Neural cell (in vitro differentiated cells): ENCODE measurements around the gene MMP19. TPM values are rescaled to one million over a fixed set of nuclear protein-coding genes. Genes with fewer than 3 reads are reported as not detected.
A peak's percentile ranks its signal among the peaks of the same experiment; 100 is the strongest.

Source experiments
- H2AFZ ChIP-seq: fragments of 200-600, 300-800 bp; sonication (generic), shearing (Covaris generic); 2 replicates; pipeline ENCODE4 v1.6.0; 2014; ENCODE audit warnings: low read depth, mild to moderate bottlenecking, antibody characterized with exemption, low read length, moderate library complexity
- H3F3A ChIP-seq: fragments of 200-600 bp; shearing (Covaris generic); 2 replicates; pipeline ENCODE4 v1.6.1; 2016; ENCODE audit warnings: mild to moderate bottlenecking, moderate library complexity, mixed read lengths, antibody characterized with exemption, low read length; ENCODE audit not compliant: insufficient read depth, poor library complexity, severe bottlenecking
- H3K27ac ChIP-seq: fragments of 200-600, 300-800 bp; sonication (generic), shearing (Covaris generic); 2 replicates; pipeline ENCODE4 v1.5.1; 2014; ENCODE audit warnings: mild to moderate bottlenecking, low read length, moderate library complexity
- H3K27me3 ChIP-seq: fragments of 300-800, 200-600 bp; sonication (generic), shearing (Covaris generic); 2 replicates; pipeline ENCODE4 v1.6.0; 2014; ENCODE audit warnings: mild to moderate bottlenecking, low read depth, low read length, moderate library complexity; ENCODE audit not compliant: insufficient read depth
- H3K36me3 ChIP-seq: fragments of 300-800, 200-600 bp; sonication (generic), shearing (Covaris generic); 2 replicates; pipeline ENCODE4 v1.5.1; 2014; ENCODE audit warnings: mild to moderate bottlenecking, antibody characterized with exemption, low read length, moderate library complexity; ENCODE audit not compliant: insufficient read depth
- H3K4me2 ChIP-seq: fragments of 300-800, 200-600 bp; sonication (generic), shearing (Covaris generic); 2 replicates; pipeline ENCODE4 v1.6.0; 2014; ENCODE audit warnings: mild to moderate bottlenecking, low read length
- H3K4me3 ChIP-seq: fragments of 300-800, 200-600 bp; sonication (generic), shearing (Covaris generic); 2 replicates; pipeline ENCODE4 v1.5.1; 2014; ENCODE audit warnings: mild to moderate bottlenecking, low read length, moderate library complexity
- H3K79me2 ChIP-seq: fragments of 200-600 bp; shearing (Covaris generic); replicated peaks from 2 replicates; pipeline ENCODE4 v1.6.0; 2014; ENCODE audit warnings: mild to moderate bottlenecking, low read length, moderate library complexity; ENCODE audit not compliant: insufficient read depth
- H3K9ac ChIP-seq: fragments of 300-800, 200-600 bp; sonication (generic), shearing (Covaris generic); 2 replicates; pipeline ENCODE4 v1.6.1; 2016; ENCODE audit warnings: mild to moderate bottlenecking, low read length, mixed read lengths
- H3K9me2 ChIP-seq: fragments of 200-600 bp; shearing (Covaris generic); 2 replicates; pipeline ENCODE4 v1.6.1; 2016; ENCODE audit warnings: mild to moderate bottlenecking, low read length, mixed read lengths; ENCODE audit not compliant: insufficient read depth
- H3K9me3 ChIP-seq: fragments of 200-600, 300-800 bp; sonication (generic), shearing (Covaris generic); 2 replicates; pipeline ENCODE4 v1.6.1; 2016; ENCODE audit warnings: mild to moderate bottlenecking, mixed run types, low read length, moderate library complexity, mixed read lengths
- H4K20me1 ChIP-seq: fragments of 200-600 bp; shearing (Covaris generic); 2 replicates; pipeline ENCODE4 v1.6.1; 2016; ENCODE audit warnings: mild to moderate bottlenecking, mixed run types; ENCODE audit not compliant: insufficient read depth
- EP300 ChIP-seq: fragments of 450-650 bp; conservative IDR thresholded peaks from 2 replicates; pipeline ENCODE4 v1.6.1; 2014; ENCODE audit warnings: antibody characterized with exemption, mild to moderate bottlenecking, moderate library complexity; ENCODE audit not compliant: poor library complexity, severe bottlenecking
- EZH2 ChIP-seq: fragments of 200-600, 300-800 bp; shearing (Covaris generic), sonication (generic); IDR thresholded peaks from 2 replicates; pipeline ENCODE4 v1.6.1; 2014; ENCODE audit warnings: antibody characterized with exemption, low read length, borderline replicate concordance, mild to moderate bottlenecking; ENCODE audit not compliant: insufficient read depth, poor library complexity, severe bottlenecking
- MXI1 ChIP-seq: fragments of 450-650 bp; conservative IDR thresholded peaks from 2 replicates; pipeline ENCODE4 v1.6.1; 2014; ENCODE audit warnings: antibody characterized with exemption, mild to moderate bottlenecking; ENCODE audit not compliant: poor library complexity, severe bottlenecking
- POLR2AphosphoS5 ChIP-seq: IDR thresholded peaks from 2 replicates; pipeline ENCODE4 v1.6.1; 2012
- RAD21 ChIP-seq: fragments of 450-650 bp; conservative IDR thresholded peaks from 2 replicates; pipeline ENCODE4 v1.6.1; 2014; ENCODE audit warnings: antibody characterized with exemption, mild to moderate bottlenecking, moderate library complexity
- SMC3 ChIP-seq: fragments of 450-650 bp; conservative IDR thresholded peaks from 2 replicates; pipeline ENCODE4 v1.6.1; 2014; ENCODE audit warnings: antibody characterized with exemption, mild to moderate bottlenecking, moderate library complexity; ENCODE audit not compliant: poor library complexity
- TAF1 ChIP-seq: IDR thresholded peaks from 2 replicates; pipeline ENCODE4 v1.6.1; 2012; ENCODE audit warnings: low read depth
- polyA plus RNA-seq: library from polyadenylated mRNA; depleted of rRNA; stranded (reverse); fragments of >200 nt; gene quantifications from 2 replicates; pipeline ENCODE4 v1.2.3, GENCODE V29; 2014
- TF ChIP-seq, protein P1 (sequence below): fragments of 450-650 bp; IDR thresholded peaks from 2 replicates; pipeline ENCODE4 v1.5.1; 2014; ENCODE audit warnings: antibody characterized with exemption, mild to moderate bottlenecking, moderate library complexity; ENCODE audit not compliant: poor library complexity, severe bottlenecking
- TF ChIP-seq, protein P2 (sequence below): IDR thresholded peaks from 2 replicates; pipeline ENCODE4 v1.6.1; 2012; ENCODE audit warnings: borderline replicate concordance

Gene MMP19
- polyA plus RNA-seq, 1 donor from 2014 or later = not detected

DNA sequence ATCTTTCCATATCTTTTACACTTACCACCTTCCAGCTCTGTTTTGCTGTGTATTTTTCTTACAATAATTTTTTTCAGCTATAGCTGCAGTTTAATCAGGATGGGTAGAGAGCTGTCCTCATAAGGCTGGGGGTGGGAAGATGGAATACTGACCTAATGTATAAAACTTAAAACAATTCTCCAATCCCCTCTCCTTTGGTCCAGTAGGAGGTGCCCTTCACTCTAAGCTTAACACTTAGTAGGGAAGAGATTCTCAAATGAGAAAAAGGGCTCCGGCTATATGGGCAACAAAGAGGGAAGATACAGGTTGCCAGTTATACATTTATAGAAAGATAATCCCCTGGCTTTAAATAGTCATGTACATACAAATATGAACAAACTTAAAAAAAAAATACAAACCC, 22.1 kb downstream of the MMP19 start:
- peaks cover 12% of the 10 kb centered on the region for H3K36me3 ChIP-seq
- TF ChIP-seq, protein P1, sequence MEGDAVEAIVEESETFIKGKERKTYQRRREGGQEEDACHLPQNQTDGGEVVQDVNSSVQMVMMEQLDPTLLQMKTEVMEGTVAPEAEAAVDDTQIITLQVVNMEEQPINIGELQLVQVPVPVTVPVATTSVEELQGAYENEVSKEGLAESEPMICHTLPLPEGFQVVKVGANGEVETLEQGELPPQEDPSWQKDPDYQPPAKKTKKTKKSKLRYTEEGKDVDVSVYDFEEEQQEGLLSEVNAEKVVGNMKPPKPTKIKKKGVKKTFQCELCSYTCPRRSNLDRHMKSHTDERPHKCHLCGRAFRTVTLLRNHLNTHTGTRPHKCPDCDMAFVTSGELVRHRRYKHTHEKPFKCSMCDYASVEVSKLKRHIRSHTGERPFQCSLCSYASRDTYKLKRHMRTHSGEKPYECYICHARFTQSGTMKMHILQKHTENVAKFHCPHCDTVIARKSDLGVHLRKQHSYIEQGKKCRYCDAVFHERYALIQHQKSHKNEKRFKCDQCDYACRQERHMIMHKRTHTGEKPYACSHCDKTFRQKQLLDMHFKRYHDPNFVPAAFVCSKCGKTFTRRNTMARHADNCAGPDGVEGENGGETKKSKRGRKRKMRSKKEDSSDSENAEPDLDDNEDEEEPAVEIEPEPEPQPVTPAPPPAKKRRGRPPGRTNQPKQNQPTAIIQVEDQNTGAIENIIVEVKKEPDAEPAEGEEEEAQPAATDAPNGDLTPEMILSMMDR = peak; percentile 17
- TF ChIP-seq MXI1 = no peak

DNA sequence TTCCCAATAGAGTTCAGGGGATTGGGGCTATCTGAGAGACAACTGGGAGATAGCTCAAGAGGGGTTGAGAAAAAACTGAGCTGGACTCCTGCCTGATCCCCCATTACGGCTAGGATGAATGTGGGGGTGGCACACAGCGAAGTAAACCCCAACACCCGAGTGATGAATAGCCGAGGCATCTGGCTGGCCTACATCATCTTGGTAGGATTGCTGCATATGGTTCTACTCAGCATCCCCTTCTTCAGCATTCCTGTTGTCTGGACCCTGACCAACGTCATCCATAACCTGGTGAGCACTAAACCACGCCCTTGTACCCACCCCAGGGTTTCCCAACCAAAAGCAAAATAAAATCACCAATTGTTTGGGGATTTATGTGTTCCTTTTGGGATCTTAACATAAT, 23.9 kb downstream of the MMP19 start:
- Histone ChIP-seq H4K20me1 (no peaks in the 10 kb centered on the region), H3K79me2 (peaks cover 47% of the 10 kb centered on the region), H3K27ac (no peak overlapping the region), H3K36me3 (peaks cover 12% of the 10 kb centered on the region), H3K27me3 (no peaks in the 10 kb centered on the region), H2AFZ (no peak overlapping the region), H3K4me2 (no peak overlapping the region), H3F3A (no peaks in the 10 kb centered on the region), H3K4me3 (peak overlapping the region; percentile 73), H3K9me2 (no peaks in the 10 kb centered on the region), H3K9ac (no peak overlapping the region), H3K9me3 (no peaks in the 10 kb centered on the region)
- TF ChIP-seq, protein P2, sequence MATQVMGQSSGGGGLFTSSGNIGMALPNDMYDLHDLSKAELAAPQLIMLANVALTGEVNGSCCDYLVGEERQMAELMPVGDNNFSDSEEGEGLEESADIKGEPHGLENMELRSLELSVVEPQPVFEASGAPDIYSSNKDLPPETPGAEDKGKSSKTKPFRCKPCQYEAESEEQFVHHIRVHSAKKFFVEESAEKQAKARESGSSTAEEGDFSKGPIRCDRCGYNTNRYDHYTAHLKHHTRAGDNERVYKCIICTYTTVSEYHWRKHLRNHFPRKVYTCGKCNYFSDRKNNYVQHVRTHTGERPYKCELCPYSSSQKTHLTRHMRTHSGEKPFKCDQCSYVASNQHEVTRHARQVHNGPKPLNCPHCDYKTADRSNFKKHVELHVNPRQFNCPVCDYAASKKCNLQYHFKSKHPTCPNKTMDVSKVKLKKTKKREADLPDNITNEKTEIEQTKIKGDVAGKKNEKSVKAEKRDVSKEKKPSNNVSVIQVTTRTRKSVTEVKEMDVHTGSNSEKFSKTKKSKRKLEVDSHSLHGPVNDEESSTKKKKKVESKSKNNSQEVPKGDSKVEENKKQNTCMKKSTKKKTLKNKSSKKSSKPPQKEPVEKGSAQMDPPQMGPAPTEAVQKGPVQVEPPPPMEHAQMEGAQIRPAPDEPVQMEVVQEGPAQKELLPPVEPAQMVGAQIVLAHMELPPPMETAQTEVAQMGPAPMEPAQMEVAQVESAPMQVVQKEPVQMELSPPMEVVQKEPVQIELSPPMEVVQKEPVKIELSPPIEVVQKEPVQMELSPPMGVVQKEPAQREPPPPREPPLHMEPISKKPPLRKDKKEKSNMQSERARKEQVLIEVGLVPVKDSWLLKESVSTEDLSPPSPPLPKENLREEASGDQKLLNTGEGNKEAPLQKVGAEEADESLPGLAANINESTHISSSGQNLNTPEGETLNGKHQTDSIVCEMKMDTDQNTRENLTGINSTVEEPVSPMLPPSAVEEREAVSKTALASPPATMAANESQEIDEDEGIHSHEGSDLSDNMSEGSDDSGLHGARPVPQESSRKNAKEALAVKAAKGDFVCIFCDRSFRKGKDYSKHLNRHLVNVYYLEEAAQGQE = no peak
- TF ChIP-seq POLR2AphosphoS5 (no peak), RAD21 (no peak), EP300 (no peak), MXI1 (no peak), SMC3 (no peak), TAF1 (no peak), EZH2 (no peak)
- TF ChIP-seq, protein P1 = no peak

More for the DNA sequence above, 22.1 kb downstream of the MMP19 start:
- Histone ChIP-seq H3K79me2 (peaks cover 43% of the 10 kb centered on the region), H3K9me2 (no peaks in the 10 kb centered on the region), H3K4me2 (no peak overlapping the region), H3F3A (no peaks in the 10 kb centered on the region), H3K9me3 (no peaks in the 10 kb centered on the region), H2AFZ (no peak overlapping the region), H3K27ac (no peak overlapping the region), H3K27me3 (no peaks in the 10 kb centered on the region), H3K4me3 (no peak overlapping the region), H4K20me1 (no peaks in the 10 kb centered on the region), H3K9ac (no peak overlapping the region)
